SK-N-SH (cell line): ENCODE measurements around the gene VARS1. TPM values are rescaled to one million over a fixed set of nuclear protein-coding genes. Genes with fewer than 3 reads are reported as not detected.
"Not testable (repeated sequence)": the region's sequence is repeated elsewhere in the genome, so short reads cannot be mapped to it uniquely, and the experiment has no call there.

Source experiments
- CTCF ChIA-PET: fragments of 300-600, 350-600 bp; formaldehyde crosslinking; extraction: SDS; loops from one replicate; lab custom pipeline; 2021; lab: Yijun Ruan, JAX
- POLR2A ChIA-PET: fragments of 350-600 bp; sonication (Branson Sonifier 250); formaldehyde crosslinking; extraction: SDS; loops from one replicate; lab custom pipeline; 2020; ENCODE audit warnings: antibody characterized with exemption, inconsistent platforms; lab: Yijun Ruan, JAX
- DNase-seq: peaks from one replicate; pipeline ENCODE4 v3.0.0; 2012
- H2AFZ ChIP-seq: fragments of 200-600 bp; sonication (generic); 2 replicates; pipeline ENCODE4 v1.8.1; 2016; ENCODE audit warnings: antibody characterized with exemption, mild to moderate bottlenecking, low read depth
- H3F3A ChIP-seq: fragments of 200-600 bp; sonication (generic); replicated peaks from 2 replicates; pipeline ENCODE3; 2016; ENCODE audit warnings: antibody characterized with exemption, mild to moderate bottlenecking; ENCODE audit not compliant: insufficient read depth
- H3K27ac ChIP-seq, 2 experiments: fragments of 200-500 bp in 1 of 2; fragments of 200-600 bp in 1 of 2; sonication (Bioruptor generic) in 1 of 2; sonication (generic), shearing (Covaris generic) in 1 of 2; 2 replicates each; pipeline versions ENCODE4 v1.5.1 to v1.6.1; 2014 to 2016; ENCODE audit warnings: low read depth in 2 of 2, inconsistent platforms in 1 of 2, low read length in 1 of 2, mild to moderate bottlenecking in 1 of 2, mixed read lengths in 1 of 2
- H3K27me3 ChIP-seq: fragments of 200-600 bp; sonication (generic), shearing (Covaris generic); 2 replicates; pipeline ENCODE4 v1.6.1; 2016; ENCODE audit warnings: mixed run types; ENCODE audit not compliant: insufficient read depth
- H3K36me3 ChIP-seq, 2 experiments: fragments of 200-500 bp in 1 of 2; fragments of 200-600 bp in 1 of 2; sonication (Bioruptor generic) in 1 of 2; sonication (generic) in 1 of 2; replicated peaks in 1 of 2; 2 replicates each; pipeline versions ENCODE3 to v1.5.1; 2014 to 2016; ENCODE audit warnings: low read length in 1 of 2, mild to moderate bottlenecking in 1 of 2; ENCODE audit not compliant: insufficient read depth in 2 of 2, control insufficient read depth in 1 of 2
- H3K4me1 ChIP-seq, 2 experiments: fragments of 200-500 bp in 1 of 2; fragments of 200-600 bp in 1 of 2; sonication (Bioruptor generic) in 1 of 2; sonication (generic), shearing (Covaris generic) in 1 of 2; 2 replicates each; pipeline versions ENCODE4 v1.5.1 to v1.6.1; 2014 to 2016; ENCODE audit warnings: low read depth in 1 of 2, low read length in 1 of 2, mixed run types in 1 of 2; ENCODE audit not compliant: insufficient read depth in 2 of 2, control insufficient read depth in 1 of 2
- H3K4me2 ChIP-seq: fragments of 200-600 bp; sonication (generic), shearing (Covaris generic); 2 replicates; pipeline ENCODE4 v1.6.1; 2017; ENCODE audit warnings: mixed run types
- H3K4me3 ChIP-seq, 2 experiments: fragments of 200-500 bp in 1 of 2; fragments of 200-600 bp in 1 of 2; sonication (Bioruptor generic) in 1 of 2; sonication (generic), shearing (Covaris generic) in 1 of 2; 2 replicates each; pipeline versions ENCODE4 v1.5.1 to v1.8.1; 2014 to 2016; ENCODE audit warnings: low read depth in 2 of 2, inconsistent platforms in 1 of 2, low read length in 1 of 2, mild to moderate bottlenecking in 1 of 2, mixed read lengths in 1 of 2, moderate library complexity in 1 of 2
- H3K79me2 ChIP-seq: fragments of 200-600 bp; sonication (generic); 2 replicates; pipeline ENCODE4 v1.8.1; 2017; ENCODE audit warnings: mild to moderate bottlenecking; ENCODE audit not compliant: insufficient read depth
- H3K9ac ChIP-seq: fragments of 200-600 bp; sonication (generic); 2 replicates; pipeline ENCODE4 v1.6.1; 2017; ENCODE audit warnings: mixed run types
- H3K9me2 ChIP-seq: fragments of 200-600 bp; sonication (generic); 2 replicates; pipeline ENCODE4 v1.6.1; 2017; ENCODE audit warnings: mixed run types
- H3K9me3 ChIP-seq: fragments of 200-600 bp; sonication (generic); 2 replicates; pipeline ENCODE4 v1.6.1; 2017; ENCODE audit warnings: mixed run types, mild to moderate bottlenecking, moderate library complexity
- H4K20me1 ChIP-seq: fragments of 200-600 bp; sonication (generic); 2 replicates; pipeline ENCODE4 v1.6.1; 2017; ENCODE audit warnings: mild to moderate bottlenecking, mixed run types; ENCODE audit not compliant: insufficient read depth
- FOXJ3 ChIP-seq: sonication (generic); formaldehyde crosslinking; IDR thresholded peaks from 2 replicates; pipeline ENCODE4 v1.5.1; 2020; ENCODE audit warnings: mild to moderate bottlenecking, missing genetic modification reagents
- GATA2 ChIP-seq: sonication (generic); formaldehyde crosslinking; IDR thresholded peaks from 2 replicates; pipeline ENCODE4 v1.5.0; 2020; ENCODE audit warnings: mild to moderate bottlenecking, missing genetic modification reagents
- MXI1 ChIP-seq: IDR thresholded peaks from 2 replicates; pipeline ENCODE4 v1.6.1; 2012; ENCODE audit warnings: mild to moderate bottlenecking, low read depth, low read length, improper control_type of control experiment
- POLR2AphosphoS5 ChIP-seq: IDR thresholded peaks from 2 replicates; pipeline ENCODE4 v1.6.1; 2012; ENCODE audit warnings: low read depth, low read length
- RFX5 ChIP-seq: IDR thresholded peaks from 2 replicates; pipeline ENCODE4 v1.6.1; 2012; ENCODE audit warnings: mild to moderate bottlenecking, improper control_type of control experiment, low read length
- SIN3A ChIP-seq: IDR thresholded peaks from 2 replicates; pipeline ENCODE4 v1.6.1; 2012; ENCODE audit warnings: low read depth, mild to moderate bottlenecking, low read length, moderate library complexity, borderline replicate concordance
- TCF12 ChIP-seq: IDR thresholded peaks from 2 replicates; pipeline ENCODE4 v1.4.0; 2012
- WGBS: methylation state at CpG from one replicate; pipeline ENCODE4 v1.1.6; 2017; ENCODE audit warnings: low lambda C conversion rate; 5-methylcytosine and 5-hydroxymethylcytosine counted together
- polyA plus RNA-seq, 3 experiments: library from polyadenylated mRNA; depleted of rRNA; stranded (reverse); fragments of >200 nt; gene quantifications; 2 replicates each; pipeline ENCODE4 v1.2.3, GENCODE V29; 2012
- TF ChIP-seq, protein P1 (sequence below): IDR thresholded peaks from 2 replicates; pipeline ENCODE4 v1.4.0; 2012; ENCODE audit warnings: low read depth, borderline replicate concordance
- TF ChIP-seq, protein P2 (sequence below): fragments of 200-600 bp; sonication (generic); IDR thresholded peaks from 2 replicates; pipeline ENCODE4 v1.6.1; 2017; ENCODE audit warnings: antibody characterized with exemption, mild to moderate bottlenecking, moderate library complexity
- TF ChIP-seq, protein P3 (sequence below): fragments of 150-350 bp; IDR thresholded peaks from 2 replicates; pipeline ENCODE4 v1.6.1; 2016; ENCODE audit warnings: mild to moderate bottlenecking, low read depth, low read length

VARS1 gene
- polyA plus RNA-seq, 1 of the 3 experiments (the other 2 are of a cell fraction), result 35.1 TPM

DNA sequence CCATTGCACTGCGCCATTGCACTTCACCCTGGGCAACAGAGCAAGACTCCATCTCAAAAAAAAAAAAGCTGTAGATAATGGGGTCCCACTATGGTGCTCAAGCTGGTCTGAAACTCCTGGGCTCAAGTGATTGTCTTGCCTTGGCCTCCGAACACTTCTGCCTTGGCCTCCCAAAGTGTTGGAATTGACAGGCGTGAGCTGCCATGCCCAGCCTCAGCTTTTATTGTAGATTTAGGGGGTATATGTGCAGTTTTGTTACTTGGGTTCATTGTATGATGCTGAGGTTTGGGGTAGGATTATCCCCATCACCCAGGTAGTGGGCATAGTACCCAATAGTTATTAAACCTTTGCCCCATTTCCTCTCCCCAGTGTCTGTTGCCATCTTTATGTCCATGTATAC, 43.4 kb upstream of the VARS1 start (continued):
- TF ChIP-seq, protein P1, sequence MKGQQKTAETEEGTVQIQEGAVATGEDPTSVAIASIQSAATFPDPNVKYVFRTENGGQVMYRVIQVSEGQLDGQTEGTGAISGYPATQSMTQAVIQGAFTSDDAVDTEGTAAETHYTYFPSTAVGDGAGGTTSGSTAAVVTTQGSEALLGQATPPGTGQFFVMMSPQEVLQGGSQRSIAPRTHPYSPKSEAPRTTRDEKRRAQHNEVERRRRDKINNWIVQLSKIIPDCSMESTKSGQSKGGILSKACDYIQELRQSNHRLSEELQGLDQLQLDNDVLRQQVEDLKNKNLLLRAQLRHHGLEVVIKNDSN, result no peak
- TF ChIP-seq MXI1 (no peak), POLR2AphosphoS5 (no peak), SIN3A (no peak), TCF12 (no peak)
- TF ChIP-seq, protein P2, sequence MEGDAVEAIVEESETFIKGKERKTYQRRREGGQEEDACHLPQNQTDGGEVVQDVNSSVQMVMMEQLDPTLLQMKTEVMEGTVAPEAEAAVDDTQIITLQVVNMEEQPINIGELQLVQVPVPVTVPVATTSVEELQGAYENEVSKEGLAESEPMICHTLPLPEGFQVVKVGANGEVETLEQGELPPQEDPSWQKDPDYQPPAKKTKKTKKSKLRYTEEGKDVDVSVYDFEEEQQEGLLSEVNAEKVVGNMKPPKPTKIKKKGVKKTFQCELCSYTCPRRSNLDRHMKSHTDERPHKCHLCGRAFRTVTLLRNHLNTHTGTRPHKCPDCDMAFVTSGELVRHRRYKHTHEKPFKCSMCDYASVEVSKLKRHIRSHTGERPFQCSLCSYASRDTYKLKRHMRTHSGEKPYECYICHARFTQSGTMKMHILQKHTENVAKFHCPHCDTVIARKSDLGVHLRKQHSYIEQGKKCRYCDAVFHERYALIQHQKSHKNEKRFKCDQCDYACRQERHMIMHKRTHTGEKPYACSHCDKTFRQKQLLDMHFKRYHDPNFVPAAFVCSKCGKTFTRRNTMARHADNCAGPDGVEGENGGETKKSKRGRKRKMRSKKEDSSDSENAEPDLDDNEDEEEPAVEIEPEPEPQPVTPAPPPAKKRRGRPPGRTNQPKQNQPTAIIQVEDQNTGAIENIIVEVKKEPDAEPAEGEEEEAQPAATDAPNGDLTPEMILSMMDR, result no peak

DNA sequence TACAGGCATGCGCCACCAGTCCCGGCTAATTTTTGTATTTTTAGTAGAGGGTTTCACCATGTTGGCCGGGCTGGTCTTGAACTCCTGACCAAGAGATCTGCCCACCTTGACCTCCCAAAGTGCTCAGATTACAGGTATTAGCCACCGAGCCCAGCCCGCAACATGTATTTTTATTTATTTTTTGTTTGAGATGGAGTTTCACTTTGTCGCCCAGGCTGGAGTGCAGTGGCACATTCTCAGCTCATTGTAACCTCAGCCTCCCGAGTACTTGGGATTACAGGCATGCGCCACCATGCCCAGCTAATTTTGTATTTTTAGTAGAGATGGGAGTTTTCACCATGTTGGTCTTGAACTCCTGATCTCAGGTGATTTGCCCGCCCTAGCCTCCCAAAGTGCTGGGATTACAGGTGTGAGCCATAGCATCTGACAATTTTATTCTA, 42.6 kb upstream of the VARS1 start:
- not testable (repeated sequence) for H3K9me2 ChIP-seq, H3K27me3 ChIP-seq, DNase-seq, H2AFZ ChIP-seq, H3K9me3 ChIP-seq
- H3K27ac ChIP-seq, result peak overlapping the region in 1 of 2 experiments; percentile 90; a peak in 1 of 4 replicates
- H3K9ac ChIP-seq, result peak overlapping the region; percentile 88; the same call in 1 of the 2 replicates
- peaks cover 46% of the 10 kb centered on the region for H3K79me2 ChIP-seq
- peaks cover 75% of the 10 kb centered on the region for H3F3A ChIP-seq
- H3K36me3 ChIP-seq, result peaks cover 23 to 52% of the 10 kb centered on the region in 2 experiments
- peak overlapping the region; percentile 99 for H3K4me2 ChIP-seq
- peaks cover 14 to 17% of the 10 kb centered on the region in 2 experiments; a peak in 1 of 4 replicates for H3K4me1 ChIP-seq
- H3K4me3 ChIP-seq, result peak overlapping the region; percentile 66 to 96; a peak in 3 of 4 replicates
- POLR2A ChIA-PET, result interaction anchor here (1.4 kb wide), 1 partner anchor 24 kb away, joined by 3 read pairs; the partner anchor contains the start of gene NEU1
- CTCF ChIA-PET, result interaction anchor here (1.4 to 1.5 kb wide), 2 partner anchors 11 to 43 kb away, joined by 4 to 7 read pairs; partner anchors contain the start of gene VARS1
- H4K20me1 ChIP-seq, result peaks cover 52% of the 10 kb centered on the region
- WGBS, result 80% methylated on average over 9 of the region's 9 CpGs

DNA sequence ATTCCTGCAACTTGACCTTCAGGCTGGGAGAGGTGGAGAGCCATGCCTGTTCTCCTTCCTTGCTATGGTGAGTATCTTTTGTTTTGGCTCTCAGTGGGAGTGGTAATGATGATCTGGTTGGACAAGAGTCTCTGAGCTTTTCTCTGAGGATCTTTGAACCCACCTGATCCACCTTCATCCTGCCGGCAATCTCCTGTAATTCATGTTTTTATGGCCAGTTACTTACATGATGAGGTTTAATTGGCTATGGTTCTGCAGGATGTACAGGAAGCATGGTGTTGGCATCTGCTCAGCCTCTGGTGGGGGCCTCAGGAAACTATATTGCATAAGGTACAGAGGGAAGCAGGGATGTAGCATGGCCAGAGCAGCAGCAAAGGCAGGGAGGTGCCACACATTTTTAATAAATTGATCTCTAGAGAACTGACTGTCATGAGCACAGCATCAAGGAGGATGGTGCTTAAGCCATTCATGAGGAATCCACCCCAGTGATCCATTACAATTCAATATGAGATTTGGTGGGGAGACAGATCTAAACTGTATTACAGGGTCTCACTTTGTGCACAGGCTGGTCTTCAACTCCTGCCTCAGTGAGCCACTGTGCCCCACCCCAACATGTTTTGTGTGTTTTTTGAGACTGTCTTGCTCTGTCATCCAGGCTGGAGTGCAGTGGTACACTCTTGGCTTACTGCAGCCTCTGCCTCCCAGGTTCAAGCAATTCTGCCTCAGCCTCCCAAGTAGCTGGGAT, 42.0 kb upstream of the VARS1 start:
- Histone ChIP-seq H3K79me2 (peaks cover 46% of the 10 kb centered on the region), H3K4me3 (peak overlapping the region; percentile 66 to 96), H3K4me1 (peaks cover 14 to 17% of the 10 kb centered on the region in 2 experiments; a peak in 1 of 4 replicates), H3F3A (peaks cover 72% of the 10 kb centered on the region), H3K4me2 (peak overlapping the region; percentile 99)
- CTCF ChIA-PET, result interaction anchor here (0.5 to 1.4 kb wide), 7 partner anchors 26 to 157 kb away, joined by 3 to 7 read pairs (median 3); partner anchors contain the start of genes LY6G5C and VARS1
- DNase-seq, result no peak
- TF ChIP-seq POLR2AphosphoS5 (peak; percentile 2), RFX5 (no peak), GATA2 (CRISPR knock-in tag) (no peak), FOXJ3 (CRISPR knock-in tag) (no peak), SIN3A (0 out of 2 replicates have a peak, but pooled peaks have one; percentile 1)
- TF ChIP-seq, protein P3, sequence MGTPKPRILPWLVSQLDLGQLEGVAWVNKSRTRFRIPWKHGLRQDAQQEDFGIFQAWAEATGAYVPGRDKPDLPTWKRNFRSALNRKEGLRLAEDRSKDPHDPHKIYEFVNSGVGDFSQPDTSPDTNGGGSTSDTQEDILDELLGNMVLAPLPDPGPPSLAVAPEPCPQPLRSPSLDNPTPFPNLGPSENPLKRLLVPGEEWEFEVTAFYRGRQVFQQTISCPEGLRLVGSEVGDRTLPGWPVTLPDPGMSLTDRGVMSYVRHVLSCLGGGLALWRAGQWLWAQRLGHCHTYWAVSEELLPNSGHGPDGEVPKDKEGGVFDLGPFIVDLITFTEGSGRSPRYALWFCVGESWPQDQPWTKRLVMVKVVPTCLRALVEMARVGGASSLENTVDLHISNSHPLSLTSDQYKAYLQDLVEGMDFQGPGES, result no peak
- TF ChIP-seq, protein P1, result no peak
- TF ChIP-seq, all 33 proteins: peak for 2
- H3K9ac ChIP-seq, result peak overlapping the region; percentile 88
- POLR2A ChIA-PET, result interaction anchor here (1.0 to 1.4 kb wide), 4 partner anchors 13 to 162 kb away, joined by 3 to 4 read pairs (median 3); partner anchors contain the start of genes LSM2 and NEU1
- H2AFZ ChIP-seq, result no peak overlapping the region
- 10% methylated on average over 1 of the region's 1 CpG for whole genome bisulfite sequencing
- no peaks in the 10 kb centered on the region for H3K9me3 ChIP-seq
- no peaks in the 10 kb centered on the region for H3K9me2 ChIP-seq
- no peaks in the 10 kb centered on the region for H3K27me3 ChIP-seq
- H3K27ac ChIP-seq, result peak overlapping the region in 1 of 2 experiments; percentile 90; a peak in 2 of 4 replicates
- H4K20me1 ChIP-seq, result peaks cover 52% of the 10 kb centered on the region
- peaks cover 23 to 52% of the 10 kb centered on the region in 2 experiments for H3K36me3 ChIP-seq
